NCI-H2081 treated with DMSO at 0.1 percent for 48 hours (cell line): ENCODE results near the gene YOD1.

Source experiments
- DNase-seq: peaks from one replicate; lab custom pipeline; 2025; lab: John Stamatoyannopoulos, UW

YOD1 gene

GRCh38 chr1:207006914-207007313 is 44.1 kb downstream of the YOD1 start:
- DNase-seq, result no peak

GRCh38 chr1:207006083-207006482 is 44.9 kb downstream of the YOD1 start:
- DNase-seq, result no peak

- no peak for DNase-seq
Measured at GRCh38 chr1:207004931-207005830, 45.8 kb downstream of the YOD1 start.

GRCh38 chr1:207003210-207003609 is 47.8 kb downstream of the YOD1 start:
- DNase-seq, result no peak

GRCh38 chr1:207002724-207003146 is 48.3 kb downstream of the YOD1 start:
- DNase-seq, result no peak

- DNase-seq, result no peak
Measured at GRCh38 chr1:207001492-207002245, 49.3 kb downstream of the YOD1 start.

- DNase-seq, result no peak
Measured at GRCh38 chr1:207000651-207001291, 50.2 kb downstream of the YOD1 start.

GRCh38 chr1:206998816-206999215 is 52.2 kb downstream of the YOD1 start:
- no peak for DNase-seq
